Neural cell (in vitro differentiated cells): ENCODE measurements around the gene HLA-DOA. TPM values are rescaled to one million over a fixed set of nuclear protein-coding genes. Genes with fewer than 3 reads are reported as not detected.

Experiments used
- H2AFZ ChIP-seq: fragments of 200-600, 300-800 bp; sonication (generic), shearing (Covaris generic); 2 replicates; pipeline ENCODE4 v1.6.0; 2014; ENCODE audit warnings: low read depth, mild to moderate bottlenecking, antibody characterized with exemption, low read length, moderate library complexity
- H3F3A ChIP-seq: fragments of 200-600 bp; shearing (Covaris generic); 2 replicates; pipeline ENCODE4 v1.6.1; 2016; ENCODE audit warnings: mild to moderate bottlenecking, moderate library complexity, mixed read lengths, antibody characterized with exemption, low read length; ENCODE audit not compliant: insufficient read depth, poor library complexity, severe bottlenecking
- H3K27ac ChIP-seq: fragments of 200-600, 300-800 bp; sonication (generic), shearing (Covaris generic); 2 replicates; pipeline ENCODE4 v1.5.1; 2014; ENCODE audit warnings: mild to moderate bottlenecking, low read length, moderate library complexity
- H3K27me3 ChIP-seq: fragments of 300-800, 200-600 bp; sonication (generic), shearing (Covaris generic); 2 replicates; pipeline ENCODE4 v1.6.0; 2014; ENCODE audit warnings: mild to moderate bottlenecking, low read depth, low read length, moderate library complexity; ENCODE audit not compliant: insufficient read depth
- H3K36me3 ChIP-seq: fragments of 300-800, 200-600 bp; sonication (generic), shearing (Covaris generic); 2 replicates; pipeline ENCODE4 v1.5.1; 2014; ENCODE audit warnings: mild to moderate bottlenecking, antibody characterized with exemption, low read length, moderate library complexity; ENCODE audit not compliant: insufficient read depth
- H3K4me2 ChIP-seq: fragments of 300-800, 200-600 bp; sonication (generic), shearing (Covaris generic); 2 replicates; pipeline ENCODE4 v1.6.0; 2014; ENCODE audit warnings: mild to moderate bottlenecking, low read length
- H3K4me3 ChIP-seq: fragments of 300-800, 200-600 bp; sonication (generic), shearing (Covaris generic); 2 replicates; pipeline ENCODE4 v1.5.1; 2014; ENCODE audit warnings: mild to moderate bottlenecking, low read length, moderate library complexity
- H3K79me2 ChIP-seq: fragments of 200-600 bp; shearing (Covaris generic); replicated peaks from 2 replicates; pipeline ENCODE4 v1.6.0; 2014; ENCODE audit warnings: mild to moderate bottlenecking, low read length, moderate library complexity; ENCODE audit not compliant: insufficient read depth
- H3K9ac ChIP-seq: fragments of 300-800, 200-600 bp; sonication (generic), shearing (Covaris generic); 2 replicates; pipeline ENCODE4 v1.6.1; 2016; ENCODE audit warnings: mild to moderate bottlenecking, low read length, mixed read lengths
- H3K9me2 ChIP-seq: fragments of 200-600 bp; shearing (Covaris generic); 2 replicates; pipeline ENCODE4 v1.6.1; 2016; ENCODE audit warnings: mild to moderate bottlenecking, low read length, mixed read lengths; ENCODE audit not compliant: insufficient read depth
- H3K9me3 ChIP-seq: fragments of 200-600, 300-800 bp; sonication (generic), shearing (Covaris generic); 2 replicates; pipeline ENCODE4 v1.6.1; 2016; ENCODE audit warnings: mild to moderate bottlenecking, mixed run types, low read length, moderate library complexity, mixed read lengths
- H4K20me1 ChIP-seq: fragments of 200-600 bp; shearing (Covaris generic); 2 replicates; pipeline ENCODE4 v1.6.1; 2016; ENCODE audit warnings: mild to moderate bottlenecking, mixed run types; ENCODE audit not compliant: insufficient read depth
- EP300 ChIP-seq: fragments of 450-650 bp; conservative IDR thresholded peaks from 2 replicates; pipeline ENCODE4 v1.6.1; 2014; ENCODE audit warnings: antibody characterized with exemption, mild to moderate bottlenecking, moderate library complexity; ENCODE audit not compliant: poor library complexity, severe bottlenecking
- EZH2 ChIP-seq: fragments of 200-600, 300-800 bp; shearing (Covaris generic), sonication (generic); IDR thresholded peaks from 2 replicates; pipeline ENCODE4 v1.6.1; 2014; ENCODE audit warnings: antibody characterized with exemption, low read length, borderline replicate concordance, mild to moderate bottlenecking; ENCODE audit not compliant: insufficient read depth, poor library complexity, severe bottlenecking
- MXI1 ChIP-seq: fragments of 450-650 bp; conservative IDR thresholded peaks from 2 replicates; pipeline ENCODE4 v1.6.1; 2014; ENCODE audit warnings: antibody characterized with exemption, mild to moderate bottlenecking; ENCODE audit not compliant: poor library complexity, severe bottlenecking
- POLR2AphosphoS5 ChIP-seq: IDR thresholded peaks from 2 replicates; pipeline ENCODE4 v1.6.1; 2012
- RAD21 ChIP-seq: fragments of 450-650 bp; conservative IDR thresholded peaks from 2 replicates; pipeline ENCODE4 v1.6.1; 2014; ENCODE audit warnings: antibody characterized with exemption, mild to moderate bottlenecking, moderate library complexity
- REST ChIP-seq: IDR thresholded peaks from 2 replicates; pipeline ENCODE4 v1.6.1; 2012; ENCODE audit warnings: borderline replicate concordance
- SMC3 ChIP-seq: fragments of 450-650 bp; conservative IDR thresholded peaks from 2 replicates; pipeline ENCODE4 v1.6.1; 2014; ENCODE audit warnings: antibody characterized with exemption, mild to moderate bottlenecking, moderate library complexity; ENCODE audit not compliant: poor library complexity
- TAF1 ChIP-seq: IDR thresholded peaks from 2 replicates; pipeline ENCODE4 v1.6.1; 2012; ENCODE audit warnings: low read depth
- polyA plus RNA-seq: library from polyadenylated mRNA; depleted of rRNA; stranded (reverse); fragments of >200 nt; gene quantifications from 2 replicates; pipeline ENCODE4 v1.2.3, GENCODE V29; 2014

The HLA-DOA gene
- polyA plus RNA-seq, 1 donor from 2014 or later: 0.07 TPM

- Histone ChIP-seq H2AFZ (no peak overlapping the region), H3K9ac (peak overlapping the region; percentile 95), H3K36me3 (peaks cover 18% of the 10 kb centered on the region), H3K4me3 (peak overlapping the region; percentile 97), H3K79me2 (peaks cover 87% of the 10 kb centered on the region), H3K27me3 (no peaks in the 10 kb centered on the region), H3K9me3 (no peaks in the 10 kb centered on the region), H4K20me1 (peaks cover 66% of the 10 kb centered on the region), H3F3A (peaks cover 8% of the 10 kb centered on the region), H3K27ac (peak overlapping the region; percentile 89), H3K4me2 (peak overlapping the region; percentile 90), H3K9me2 (no peaks in the 10 kb centered on the region)
- TF ChIP-seq POLR2AphosphoS5 (no peak), MXI1 (no peak), EP300 (no peak), RAD21 (no peak), SMC3 (no peak), TAF1 (no peak)
Observed at GRCh38 chr6:32974016-32974333, 35.4 kb downstream of the HLA-DOA start.

- H3K79me2 ChIP-seq: peaks cover 85% of the 10 kb centered on the region
- H3K27ac ChIP-seq: peak overlapping the region; percentile 89
- H3K9me3 ChIP-seq: no peaks in the 10 kb centered on the region
- H4K20me1 ChIP-seq: peaks cover 62% of the 10 kb centered on the region
- peak overlapping the region; percentile 97 for H3K4me3 ChIP-seq
- no peak overlapping the region for H2AFZ ChIP-seq
- peak overlapping the region; percentile 90 for H3K4me2 ChIP-seq
- peak overlapping the region; percentile 95 for H3K9ac ChIP-seq
- H3F3A ChIP-seq: peaks cover 8% of the 10 kb centered on the region
- peaks cover 18% of the 10 kb centered on the region for H3K36me3 ChIP-seq
- TF ChIP-seq REST (no peak), RAD21 (no peak), EP300 (no peak), EZH2 (no peak), MXI1 (peak; percentile 67), TAF1 (no peak)
- H3K27me3 ChIP-seq: no peaks in the 10 kb centered on the region
- H3K9me2 ChIP-seq: no peaks in the 10 kb centered on the region
Observed at GRCh38 chr6:32973144-32974015, 36.0 kb downstream of the HLA-DOA start.

GRCh38 chr6:32972353-32973143 lies 36.8 kb downstream of the HLA-DOA start:
- Histone ChIP-seq H3K27ac (peak overlapping the region; percentile 89), H3F3A (peaks cover 8% of the 10 kb centered on the region), H3K79me2 (peaks cover 77% of the 10 kb centered on the region), H3K9ac (peak overlapping the region; percentile 95), H3K4me3 (peak overlapping the region; percentile 97), H3K9me3 (no peaks in the 10 kb centered on the region), H2AFZ (no peak overlapping the region), H3K4me2 (peak overlapping the region; percentile 90), H3K36me3 (peaks cover 15% of the 10 kb centered on the region), H3K9me2 (no peaks in the 10 kb centered on the region), H4K20me1 (peaks cover 54% of the 10 kb centered on the region), H3K27me3 (no peaks in the 10 kb centered on the region)
- TF ChIP-seq REST (peak; percentile 58), POLR2AphosphoS5 (no peak)
